HEK293T (cell line): Measurements from ENCODE around the gene CORO1C.

ENCODE experiments used
- LEF1 ChIP-seq: fragments of 450-650 bp; IDR thresholded peaks from 2 replicates; pipeline ENCODE4 v1.6.1; 2017; ENCODE audit warnings: mild to moderate bottlenecking, borderline replicate concordance
- SP1 ChIP-seq: fragments of 450-650 bp; IDR thresholded peaks from 2 replicates; pipeline ENCODE4 v1.6.1; 2017

- TF ChIP-seq LEF1 (no peak), SP1 (no peak)
Observed at GRCh38 chr12:108694812-108695278, 36.5 kb downstream of the CORO1C start.
